GM19324 (cell line): ENCODE measurements around the gene SMU1.

Source experiments
- ATAC-seq: cut with Tn5 transposase; IDR thresholded peaks from one replicate; pipeline ENCODE4 v1.9.1; 2021; ENCODE audit warnings: mild to moderate bottlenecking, moderate library complexity; ENCODE audit not compliant: unreplicated experiment, low FRiP score

SMU1 gene

DNA sequence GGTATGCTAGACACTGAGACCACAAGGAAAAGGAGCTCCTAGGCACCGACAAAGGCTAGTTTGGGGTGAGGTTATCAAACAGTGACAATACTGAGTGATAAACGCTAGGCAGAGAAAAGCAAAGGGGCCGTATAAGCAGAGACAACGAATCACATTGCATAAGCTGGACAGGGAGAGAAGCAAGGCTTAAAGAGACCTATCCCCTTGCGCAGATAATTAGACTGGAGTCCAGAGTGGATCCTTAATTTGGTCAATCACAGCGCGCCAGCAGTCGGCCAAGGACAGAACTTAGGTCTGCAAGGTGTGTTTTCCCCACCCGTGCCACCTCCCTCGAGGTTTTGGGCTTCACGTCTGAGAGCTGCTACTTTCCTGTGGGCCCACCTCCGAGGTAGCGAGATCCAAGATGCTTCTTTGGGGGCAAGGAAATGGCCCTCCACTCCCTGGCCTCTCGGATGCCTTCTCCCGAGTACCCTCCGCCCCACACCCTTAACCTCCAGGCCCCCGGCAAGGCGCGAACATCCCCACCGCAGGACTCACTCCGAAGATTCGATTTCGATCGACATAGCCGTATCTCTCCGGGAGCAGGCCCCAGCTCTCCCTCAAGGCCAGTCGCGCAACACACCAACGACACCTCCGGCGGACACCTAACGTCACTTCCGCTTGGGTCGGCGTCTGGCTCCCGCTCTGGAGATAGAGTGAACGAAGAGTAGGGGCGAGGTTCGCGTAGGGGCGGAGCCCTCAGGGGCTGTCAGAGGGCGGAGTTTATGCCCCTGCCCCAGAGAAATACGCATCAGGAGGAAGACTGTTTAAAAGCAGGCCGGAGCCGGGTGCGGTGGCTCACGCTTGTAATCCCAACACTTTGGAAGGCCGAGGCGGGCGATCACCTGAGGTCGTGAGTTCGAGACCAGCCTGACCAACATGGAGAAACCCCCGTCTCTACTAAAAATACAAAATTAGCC lies at the start of gene SMU1:
Gene SMU1 (minus strand): TSS at position 629 of the 959 bp plus-strand sequence. CDS start 66 bp downstream, at position 563.
- ATAC-seq, result peak; percentile 98

DNA sequence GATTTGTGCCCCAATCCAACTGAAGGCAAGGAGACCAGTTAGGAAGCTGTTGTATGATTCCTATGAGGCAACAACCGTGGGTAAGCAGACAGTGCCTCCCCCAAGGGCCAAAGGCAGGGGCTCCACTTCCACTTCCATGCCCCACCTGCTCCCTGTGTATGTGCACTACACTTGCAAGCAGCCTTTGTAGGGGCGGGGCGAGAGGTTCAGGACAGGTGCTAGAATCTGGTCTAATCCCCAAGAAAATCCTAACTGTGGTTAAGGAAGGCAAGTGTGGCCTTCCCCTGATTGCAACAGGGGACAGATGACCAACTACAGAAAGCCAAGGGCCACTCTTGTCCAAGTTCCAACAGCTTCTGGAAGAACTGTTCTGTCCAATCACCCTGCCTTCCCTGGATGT lies 49.0 kb upstream of the SMU1 start:
- no peak for ATAC-seq

- ATAC-seq, result no peak
Observed at GRCh38 chr9:33124751-33125381, 48.4 kb upstream of the SMU1 start.

GRCh38 chr9:33124046-33124445 lies 47.6 kb upstream of the SMU1 start:
- ATAC-seq, result no peak

DNA sequence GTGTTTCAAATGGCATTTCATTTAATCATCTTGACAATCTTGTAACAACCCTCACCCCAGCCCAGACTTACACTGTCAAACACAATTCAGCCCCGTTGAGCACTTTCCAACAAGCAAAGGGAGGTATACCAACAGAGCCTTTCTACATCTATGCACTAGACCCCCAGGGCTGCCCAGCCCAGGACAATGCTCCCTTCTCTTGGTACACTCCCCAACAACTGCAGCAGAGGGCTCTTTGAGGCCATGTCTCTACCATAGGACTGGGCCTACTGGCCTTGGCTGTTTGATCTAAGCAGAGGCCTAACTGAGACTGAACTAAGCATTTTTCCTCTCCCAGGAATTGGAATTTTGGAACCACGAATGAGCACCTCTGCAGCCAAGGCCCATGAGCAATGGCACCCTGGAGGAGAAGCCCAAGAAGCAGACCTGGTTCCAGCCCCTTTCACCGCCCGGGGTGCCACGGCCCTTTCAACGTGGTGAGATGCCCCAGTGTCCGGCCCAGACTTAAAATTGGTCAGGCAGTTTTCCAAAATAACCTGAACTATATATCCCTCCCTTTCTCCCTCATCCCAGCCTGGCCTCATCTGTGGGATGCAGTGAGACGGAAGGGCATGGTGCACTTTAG lies 47.0 kb upstream of the SMU1 start:
- no peak for ATAC-seq

DNA sequence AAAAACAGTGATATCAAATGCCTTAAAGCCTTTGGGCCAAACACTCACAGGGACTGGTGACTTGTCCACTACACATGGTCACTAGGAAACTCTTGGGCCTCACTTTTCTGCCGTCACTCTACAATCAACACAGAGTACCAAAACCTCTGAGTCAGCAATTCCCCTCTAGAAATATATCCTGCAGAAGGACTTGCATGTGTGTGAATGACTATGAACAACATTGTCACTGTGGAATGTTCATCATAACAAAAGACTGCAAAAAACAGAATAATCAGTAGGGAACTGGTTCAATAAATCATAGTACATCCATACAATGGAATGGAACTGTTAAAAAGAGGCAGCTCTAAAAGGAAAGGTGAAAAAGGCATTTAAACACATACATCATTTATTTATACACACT lies 44.1 kb upstream of the SMU1 start:
- ATAC-seq, result no peak

GRCh38 chr9:33117796-33118195 lies 41.3 kb upstream of the SMU1 start:
- ATAC-seq, result no peak

- no peak for ATAC-seq
Observed at GRCh38 chr9:33117306-33117705, 40.8 kb upstream of the SMU1 start.

- no peak for ATAC-seq
Observed at GRCh38 chr9:33116860-33117259, 40.4 kb upstream of the SMU1 start.

DNA sequence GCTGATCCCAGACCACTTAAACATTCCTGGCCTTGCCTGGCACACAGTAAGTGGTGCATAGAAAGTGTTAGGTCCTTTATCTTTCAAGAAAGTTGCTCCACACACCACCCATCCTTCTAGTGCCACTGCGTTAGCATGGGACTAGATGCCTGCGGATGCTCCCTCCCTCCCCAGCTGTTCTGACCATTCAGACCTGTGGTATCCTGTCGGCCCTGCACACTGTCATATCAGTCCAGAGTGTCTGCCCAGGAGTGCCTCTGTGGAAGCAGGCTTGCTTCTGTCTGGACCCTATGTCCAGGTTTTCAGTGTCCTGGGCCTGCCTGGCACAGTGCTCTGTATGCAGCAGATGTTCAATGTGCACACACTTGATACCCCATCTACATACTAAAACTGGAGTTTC lies 38.3 kb upstream of the SMU1 start:
- ATAC-seq, result no peak

- ATAC-seq, result no peak
Observed at GRCh38 chr9:33113799-33114547, 37.5 kb upstream of the SMU1 start.

GRCh38 chr9:33112094-33112493 lies 35.6 kb upstream of the SMU1 start:
- no peak for ATAC-seq

- ATAC-seq, result no peak
Observed at GRCh38 chr9:33111631-33112030, 35.2 kb upstream of the SMU1 start.

GRCh38 chr9:33110686-33111085 lies 34.2 kb upstream of the SMU1 start:
- no peak for ATAC-seq

DNA sequence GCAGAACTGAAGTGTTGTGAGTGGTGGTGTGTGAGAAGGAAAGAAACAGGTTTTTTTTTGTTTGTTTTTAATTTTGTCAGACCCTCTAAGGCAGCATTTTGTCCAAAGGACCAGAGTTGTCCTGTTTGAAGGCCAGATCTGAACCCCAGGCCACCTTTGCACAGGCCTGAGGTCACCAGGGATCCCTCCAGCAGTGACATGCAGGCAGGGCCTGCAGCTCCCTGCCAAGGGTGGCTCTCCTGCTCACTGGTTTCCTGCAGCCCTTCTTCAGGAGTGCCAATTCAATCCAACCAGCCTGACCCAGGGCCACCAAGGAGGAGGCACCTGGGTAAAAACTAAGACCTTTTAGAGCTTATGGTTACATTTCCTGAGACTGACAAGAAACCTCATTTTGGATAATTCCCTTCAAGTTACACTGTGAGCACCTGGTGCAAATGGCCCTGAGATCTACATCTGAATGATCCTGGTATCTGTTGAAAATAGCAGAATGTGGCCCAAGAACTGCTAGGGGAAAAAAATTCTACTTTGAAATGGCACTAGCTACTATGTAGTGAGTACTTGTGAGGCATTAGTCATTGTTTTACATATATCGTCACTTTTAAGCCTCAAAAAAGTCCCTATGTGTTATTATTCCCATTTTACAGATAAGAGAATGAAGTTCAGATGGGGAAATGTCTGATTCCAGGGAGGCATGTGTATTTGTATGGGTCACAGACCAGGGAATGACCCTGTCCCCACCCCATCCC lies 33.5 kb upstream of the SMU1 start:
- no peak for ATAC-seq

- ATAC-seq, result no peak
Observed at GRCh38 chr9:33109097-33109496, 32.6 kb upstream of the SMU1 start.

GRCh38 chr9:33108472-33108871 lies 32.0 kb upstream of the SMU1 start:
- ATAC-seq, result no peak

GRCh38 chr9:33107762-33108161 lies 31.3 kb upstream of the SMU1 start:
- ATAC-seq, result no peak

- no peak for ATAC-seq
Observed at GRCh38 chr9:33106827-33107621, 30.6 kb upstream of the SMU1 start.
